ENCODE measurements around the gene KIF26B. TPM values are rescaled to one million over a fixed set of nuclear protein-coding genes. Genes with fewer than 3 reads are reported as not detected.

KIF26B gene
- total and polyA plus RNA-seq, 2 of the 4 experiments (the other 2 are of a cell fraction) = 0.53 to 0.54 TPM

- in situ Hi-C loops (cut with MboI; ENCODE audit: low sequenced_read_pairs) (no loop called here), intact Hi-C loops (cut with micrococcal nuclease) (no loop called here), dilution Hi-C loops (cut with HindIII; ENCODE audit: low sequenced_read_pairs, unreplicated experiment) (no loop called here)
- Histone ChIP-seq H3K14ac (replicated peaks; ENCODE audit: low read depth, low read length) (no peak overlapping the region), H3K4ac (ENCODE audit: low read depth, low read length) (no peak overlapping the region), H3K9ac (ENCODE audit: low read depth, low read length) (no peak overlapping the region), H3K79me1 (ENCODE audit: low read depth in 1 of 2, low read length in 2 of 2) (no peaks in the 10 kb centered on the region), H3K56ac (ENCODE audit: extremely low read depth, insufficient read depth, low read length) (no peak overlapping the region), H3K4me2 (ENCODE audit: low read depth, low read length) (no peak overlapping the region), H2BK5ac (ENCODE audit: low read depth, low read length, poor library complexity, severe bottlenecking) (no peak overlapping the region), H3K9me1 (ENCODE audit: insufficient read depth, low read length) (no peaks in the 10 kb centered on the region; the same call in 1 of the 2 replicates), H3K9me3 (ENCODE audit: control insufficient read depth, insufficient read depth, low read length) (peaks cover 6% of the 10 kb centered on the region), H2BK15ac (ENCODE audit: low read depth, low read length) (no peak overlapping the region), H3K4me3 (ENCODE audit: insufficient read depth, low read depth, low read length) (no peak overlapping the region), H3K23ac (ENCODE audit: low read depth, low read length) (no peak overlapping the region), H2BK120ac (ENCODE audit: low read depth, low read length) (no peak overlapping the region), H3K27ac (ENCODE audit: insufficient read depth, low read length) (no peak overlapping the region), H4K20me1 (ENCODE audit: insufficient read depth, low read length) (no peaks in the 10 kb centered on the region), H2AFZ (replicated peaks; ENCODE audit: low read length, poor library complexity) (no peak overlapping the region), H2AK5ac (ENCODE audit: low read depth, low read length) (no peak overlapping the region), H4K5ac (ENCODE audit: low read depth, low read length) (no peak overlapping the region), H4K91ac (ENCODE audit: insufficient read depth, low read depth, low read length) (no peak overlapping the region), H4K8ac (ENCODE audit: low read depth in 2 of 2, low read length in 2 of 2) (no peak overlapping the region), H3K27me3 (ENCODE audit: control insufficient read depth, insufficient read depth, low read length) (no peaks in the 10 kb centered on the region), H3K36me3 (ENCODE audit: control insufficient read depth, insufficient read depth, low read length) (peaks cover 4% of the 10 kb centered on the region), H3K4me1 (ENCODE audit: control insufficient read depth, insufficient read depth, low read length) (no peaks in the 10 kb centered on the region), H3K18ac (ENCODE audit: low read depth, low read length) (no peak overlapping the region), H2AK9ac (replicated peaks; ENCODE audit: low read depth, low read length, poor library complexity) (no peak overlapping the region), H2BK20ac (ENCODE audit: low read depth, low read length) (no peak overlapping the region)
- ATAC-seq (ENCODE audit: low read depth) = no peak
- ChIA-PET POLR2A (ENCODE audit: unreplicated experiment) (no interaction called here), CTCF (no interaction called here)
- no peak for DNase-seq
- TF ChIP-seq USF2 (IDR thresholded peaks at IDR 0.05; ENCODE audit: low read depth, low read length) = no peak
- no peak for TF ChIP-seq CHD1 (IDR thresholded peaks at IDR 0.05; ENCODE audit: low read depth, low read length)
- no peak for TF ChIP-seq CEBPB (IDR thresholded peaks at IDR 0.05; ENCODE audit: low read depth, low read length)
- no peak for TF ChIP-seq MAFK (IDR thresholded peaks at IDR 0.05; ENCODE audit: low read depth, low read length)
- no TSS peak for BruUV-seq (replicated peaks)
- no CpG with 5 or more reads among the region's 14 CpGs for WGBS, 2 experiments (ENCODE audit: extremely low coverage in 2 of 2, insufficient read length in 1 of 2)
Observed at GRCh38 chr1:245698116-245698515, 543.3 kb downstream of the KIF26B start.

All from IMR-90 (cell line).